HG03175 (cell line): ENCODE measurements around the gene ZBTB20.
"Not testable (repeated sequence)": the region's sequence is repeated elsewhere in the genome, so short reads cannot be mapped to it uniquely, and the experiment has no call there.

Experiments used
- ATAC-seq: cut with Tn5 transposase; IDR thresholded peaks from one replicate; pipeline ENCODE4 v1.9.1; 2021; ENCODE audit warnings: mild to moderate bottlenecking, moderate library complexity; ENCODE audit not compliant: unreplicated experiment

The ZBTB20 gene

GRCh38 chr3:114687151-114687550 lies 459.9 kb downstream of the ZBTB20 start:
- no peak for ATAC-seq

- no peak for ATAC-seq
These were observed 460.5 kb downstream of the ZBTB20 start for GRCh38 chr3:114686621-114687020.

- ATAC-seq, result no peak
These were observed 461.9 kb downstream of the ZBTB20 start for GRCh38 chr3:114685161-114685560.

- no peak for ATAC-seq
These were observed 466.8 kb downstream of the ZBTB20 start for GRCh38 chr3:114680299-114680698.

GRCh38 chr3:114679773-114680172 lies 467.3 kb downstream of the ZBTB20 start:
- not testable (repeated sequence) for ATAC-seq

- no peak for ATAC-seq
These were observed 472.0 kb downstream of the ZBTB20 start for GRCh38 chr3:114675104-114675503.

- ATAC-seq, result no peak
These were observed 473.1 kb downstream of the ZBTB20 start for GRCh38 chr3:114674036-114674435.

GRCh38 chr3:114673481-114673880 lies 473.6 kb downstream of the ZBTB20 start:
- no peak for ATAC-seq

GRCh38 chr3:114672692-114673447 lies 474.2 kb downstream of the ZBTB20 start:
- ATAC-seq, result no peak

GRCh38 chr3:114671741-114672510 lies 475.2 kb downstream of the ZBTB20 start:
- no peak for ATAC-seq

- ATAC-seq, result no peak
These were observed 477.5 kb downstream of the ZBTB20 start for GRCh38 chr3:114669614-114670013.

- no peak for ATAC-seq
These were observed 479.0 kb downstream of the ZBTB20 start for GRCh38 chr3:114668099-114668498.

- no peak for ATAC-seq
These were observed 480.5 kb downstream of the ZBTB20 start for GRCh38 chr3:114666623-114667022.

GRCh38 chr3:114664006-114664405 lies 483.1 kb downstream of the ZBTB20 start:
- ATAC-seq, result no peak

GRCh38 chr3:114660808-114661207 lies 486.3 kb downstream of the ZBTB20 start:
- no peak for ATAC-seq

- no peak for ATAC-seq
These were observed 487.0 kb downstream of the ZBTB20 start for GRCh38 chr3:114660124-114660523.

GRCh38 chr3:114659109-114660061 lies 487.7 kb downstream of the ZBTB20 start:
- no peak for ATAC-seq

- ATAC-seq, result no peak
These were observed 495.5 kb downstream of the ZBTB20 start for GRCh38 chr3:114651555-114651954.

- no peak for ATAC-seq
These were observed 496.3 kb downstream of the ZBTB20 start for GRCh38 chr3:114650808-114651207.

GRCh38 chr3:114649331-114649730 lies 497.8 kb downstream of the ZBTB20 start:
- ATAC-seq, result no peak

- ATAC-seq, result no peak
These were observed 500.6 kb downstream of the ZBTB20 start for GRCh38 chr3:114646526-114646925.
